NCI-H510A (cell line): ENCODE results near the gene KRTAP12-4.
"Not testable (repeated sequence)": the region's sequence is repeated elsewhere in the genome, so short reads cannot be mapped to it uniquely, and the experiment has no call there.

Experiments used
- DNase-seq: peaks from one replicate; lab custom pipeline; 2025; lab: John Stamatoyannopoulos, UW

The KRTAP12-4 gene

GRCh38 chr21:44653656-44654575 lies 543 bp downstream of the KRTAP12-4 start:
- no peak for DNase-seq

- DNase-seq: no peak
These were observed 1.3 kb downstream of the KRTAP12-4 start for GRCh38 chr21:44653123-44653522.

DNA sequence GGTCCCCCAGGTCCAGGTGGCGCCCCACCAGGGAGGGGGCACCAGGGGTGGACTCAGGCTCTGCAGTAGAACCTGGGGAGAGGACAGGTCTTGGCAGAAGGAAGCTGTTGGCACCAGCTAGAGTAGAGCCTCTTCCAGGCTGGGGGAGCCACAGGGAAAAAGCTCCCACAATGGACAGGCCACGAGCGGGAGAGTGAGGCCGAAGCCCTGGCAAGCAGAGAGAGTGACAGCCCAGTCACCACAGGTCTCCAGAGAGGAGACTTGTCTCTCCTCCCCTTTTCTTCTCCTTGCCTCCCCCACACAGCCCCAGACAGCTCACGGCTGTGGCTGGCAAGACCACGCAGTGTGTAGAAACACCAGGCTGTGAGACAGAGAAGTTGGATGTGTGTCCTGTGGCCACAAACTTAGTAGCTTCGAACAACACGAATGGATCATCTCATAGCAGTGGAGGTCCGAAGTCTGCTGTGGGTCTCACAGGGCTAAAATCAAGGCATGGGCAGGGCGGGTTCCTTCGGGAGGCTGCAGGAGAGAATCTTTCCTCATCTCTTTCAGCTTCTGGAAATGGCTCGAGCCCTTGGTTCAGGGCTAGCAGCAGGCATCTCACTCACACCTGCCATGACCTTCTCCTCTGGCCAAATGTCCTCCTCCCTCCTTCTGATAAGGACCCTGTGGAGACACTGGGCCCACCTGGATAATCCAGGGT lies 3.3 kb downstream of the KRTAP12-4 start:
- no peak for DNase-seq

DNA sequence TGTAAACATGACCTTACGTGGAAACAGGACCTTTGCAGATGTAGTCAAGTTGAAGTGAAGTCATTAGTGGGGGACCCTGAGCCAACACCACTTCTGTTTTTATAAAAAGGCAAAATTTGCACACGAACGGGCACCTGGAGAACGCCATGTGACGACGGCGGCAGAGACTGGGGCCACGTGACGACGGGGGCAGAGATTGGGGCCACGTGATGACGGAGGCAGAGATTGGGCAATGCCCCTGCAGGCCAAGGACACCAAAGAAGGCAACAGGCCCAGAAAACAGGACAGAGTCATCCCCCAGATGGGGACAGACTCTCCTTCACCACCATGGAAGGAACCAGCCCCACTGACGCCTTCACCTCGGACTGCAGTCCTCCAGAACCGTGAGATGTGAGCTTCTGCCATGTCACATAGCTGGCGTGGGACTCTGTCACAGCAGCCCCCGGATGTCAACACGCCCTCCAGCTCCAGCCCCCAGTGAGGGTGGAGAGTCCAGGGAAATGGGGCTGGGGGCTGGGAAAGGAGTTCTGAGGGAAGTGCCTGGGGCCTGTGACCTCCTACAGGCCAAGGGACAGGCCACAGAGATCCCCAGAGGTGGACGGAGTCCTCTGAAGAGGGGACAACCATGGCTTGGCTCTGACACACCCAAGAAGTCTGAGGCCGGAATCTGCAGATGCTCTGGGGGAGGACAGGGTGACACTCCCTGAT lies 4.0 kb downstream of the KRTAP12-4 start:
- no peak for DNase-seq

DNA sequence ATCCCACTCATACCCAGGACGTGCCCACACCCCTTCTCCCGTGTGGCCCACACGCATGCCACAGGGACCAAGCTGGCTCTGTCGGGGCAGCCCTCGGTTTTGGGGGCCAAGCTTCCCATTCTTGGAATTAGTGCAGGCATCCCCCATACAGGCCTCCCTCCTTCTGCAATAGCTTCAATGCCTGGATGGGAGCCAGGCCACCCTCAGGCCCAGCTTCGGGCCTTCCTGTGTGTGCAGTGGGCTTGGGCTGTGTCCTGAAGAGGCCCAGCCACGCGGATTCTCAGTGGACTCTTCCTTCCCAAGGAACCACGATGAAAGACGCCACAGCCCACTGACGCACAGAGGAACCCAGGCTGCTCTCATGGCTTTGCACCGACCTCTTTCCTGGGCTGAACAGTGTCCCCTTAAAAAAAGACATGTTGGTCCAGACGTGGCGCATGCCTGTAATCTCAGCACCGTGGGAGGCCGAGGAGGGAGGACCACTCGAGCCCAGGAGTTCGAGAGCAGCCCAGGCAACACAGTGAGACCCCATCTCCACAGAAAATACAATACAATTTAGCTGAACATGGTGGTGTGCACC lies 4.8 kb downstream of the KRTAP12-4 start:
- no peak for DNase-seq

GRCh38 chr21:44648557-44649311 lies 5.7 kb downstream of the KRTAP12-4 start:
- DNase-seq: no peak

GRCh38 chr21:44647222-44647552 lies 7.3 kb downstream of the KRTAP12-4 start:
- no peak for DNase-seq

- not testable (repeated sequence) for DNase-seq
These were observed 7.9 kb downstream of the KRTAP12-4 start, which contains the start of gene KRTAP10-11 for GRCh38 chr21:44646366-44647221. KRTAP10-11 (plus strand) TSS chr21:44646414; CDS start chr21:44646459, 45 bp downstream.

DNA sequence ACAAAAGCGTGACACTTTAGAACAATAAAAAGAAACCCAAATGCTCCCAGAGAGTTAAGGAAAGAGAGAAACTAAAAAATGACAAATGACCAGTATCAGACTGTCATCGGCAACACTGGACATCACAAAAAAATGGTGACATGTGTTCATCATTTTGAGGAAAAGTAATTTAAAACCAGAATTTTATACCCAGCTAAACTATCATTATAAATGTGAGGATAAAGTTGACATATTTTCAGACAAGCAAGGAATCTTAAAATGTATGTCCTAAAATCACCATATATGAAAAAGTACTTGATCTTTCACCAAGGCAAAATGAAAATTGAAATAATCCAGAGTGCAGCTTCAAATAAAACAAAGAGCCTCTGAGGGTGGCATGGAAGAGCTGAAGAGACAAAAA lies 9.6 kb downstream of the KRTAP12-4 start:
- no peak for DNase-seq

DNA sequence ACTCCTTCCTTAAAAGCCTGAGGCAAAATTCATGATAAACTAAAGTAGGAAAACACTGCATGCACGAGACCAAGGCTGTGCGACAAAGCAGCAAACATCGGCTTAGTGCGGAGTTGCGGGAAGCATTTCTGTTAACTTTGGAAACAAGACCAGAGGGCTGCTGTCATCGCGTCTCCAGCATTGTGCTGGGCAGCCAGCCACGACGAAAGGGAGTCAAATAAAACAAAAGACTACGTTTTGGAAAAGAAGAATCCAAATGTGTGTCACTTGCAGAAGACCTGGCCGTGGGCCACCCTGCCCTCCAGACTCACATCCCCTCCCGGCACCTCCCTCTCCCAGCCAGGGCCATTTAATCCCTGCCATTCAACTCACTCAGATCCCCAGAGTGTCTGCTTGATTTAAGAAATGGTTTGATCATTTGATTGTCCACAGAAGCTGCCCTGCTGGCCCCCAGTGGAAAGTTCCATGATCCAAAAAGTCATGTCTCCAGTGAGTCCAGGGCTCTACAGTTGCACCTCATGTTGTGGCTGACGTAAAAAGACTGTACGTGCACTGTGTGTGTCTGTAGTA lies 10.6 kb downstream of the KRTAP12-4 start:
- no peak for DNase-seq

DNA sequence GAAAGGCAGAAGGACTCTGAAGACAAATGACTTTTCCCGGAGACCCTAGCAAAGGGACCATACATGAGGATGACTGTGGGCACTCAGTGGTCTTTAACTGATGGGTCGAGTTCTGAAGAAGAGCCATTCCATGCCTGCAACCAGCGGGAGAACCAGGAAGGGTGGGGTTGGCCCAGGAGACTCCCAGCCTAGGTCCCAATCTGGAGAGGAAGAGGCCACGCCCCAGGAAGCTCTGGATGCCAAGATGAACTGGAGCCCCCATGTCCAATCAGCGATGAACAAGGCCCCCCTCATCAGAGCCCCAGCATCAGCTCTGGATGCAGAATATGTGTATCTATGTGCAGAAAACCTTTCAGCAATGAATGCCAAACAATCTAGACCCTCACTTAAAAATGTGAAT lies 13.7 kb downstream of the KRTAP12-4 start:
- DNase-seq: no peak

GRCh38 chr21:44639331-44639655 lies 15.2 kb downstream of the KRTAP12-4 start:
- no peak for DNase-seq

DNA sequence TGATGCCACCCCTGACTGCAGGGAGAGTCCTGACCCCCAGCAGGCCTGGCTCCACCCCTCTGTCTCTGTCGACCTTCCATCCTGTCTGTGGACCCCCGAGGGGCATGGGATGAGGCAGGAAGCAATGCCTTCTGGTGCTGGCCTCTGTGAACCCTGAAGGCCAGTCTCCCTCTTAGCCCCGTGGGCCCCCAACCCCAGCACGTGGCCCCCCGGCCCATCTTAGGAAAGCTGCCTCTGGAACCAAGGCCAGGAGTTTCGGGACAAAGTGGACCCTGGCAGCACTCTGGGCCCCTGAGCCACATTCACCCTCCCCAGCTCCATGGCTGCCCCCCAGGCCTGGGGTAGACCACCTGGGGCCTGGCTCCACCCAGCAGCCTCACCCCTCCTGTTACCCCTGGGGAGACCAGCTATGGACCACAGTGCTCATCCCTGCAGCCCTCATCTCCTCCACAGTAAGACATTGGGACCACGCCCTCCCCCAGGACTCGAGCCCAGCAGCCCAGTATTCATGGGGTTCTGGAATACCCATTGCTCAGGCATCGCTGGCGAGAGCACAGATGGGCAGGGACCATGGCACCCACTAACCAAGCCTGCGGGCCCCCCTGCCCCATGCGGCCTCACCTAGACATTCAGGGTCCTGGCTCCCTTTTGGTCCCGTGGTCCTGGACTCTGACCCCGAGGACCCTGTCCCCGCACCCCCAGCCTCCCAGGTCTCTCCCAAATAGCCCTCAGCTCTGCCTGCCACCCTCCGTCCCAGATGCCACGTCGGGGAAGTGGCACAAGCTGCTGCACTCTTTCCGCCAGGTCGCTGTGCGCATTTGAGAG lies 15.7 kb downstream of the KRTAP12-4 start:
- DNase-seq: not testable (repeated sequence)

DNA sequence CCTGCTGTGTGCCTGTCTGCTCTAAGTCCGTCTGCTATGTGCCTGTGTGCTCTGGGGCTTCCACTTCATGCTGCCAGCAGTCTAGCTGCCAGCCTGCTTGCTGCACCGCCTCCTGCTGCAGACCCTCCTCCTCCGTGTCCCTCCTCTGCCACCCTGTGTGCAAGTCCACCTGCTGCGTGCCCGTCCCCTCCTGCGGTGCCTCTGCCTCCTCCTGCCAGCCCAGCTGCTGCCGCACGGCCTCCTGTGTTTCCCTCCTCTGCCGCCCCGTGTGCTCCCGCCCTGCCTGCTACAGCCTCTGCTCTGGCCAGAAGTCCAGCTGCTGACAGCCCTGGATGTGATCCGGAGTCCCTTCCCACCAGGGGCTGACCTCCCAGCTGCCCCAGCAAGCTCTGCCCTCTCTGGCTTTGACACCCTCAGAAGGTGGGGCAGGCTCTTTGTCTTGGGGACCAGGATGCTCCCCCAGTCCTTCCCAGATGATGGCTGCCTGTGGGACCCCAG lies 16.6 kb downstream of the KRTAP12-4 start:
- not testable (repeated sequence) for DNase-seq

DNA sequence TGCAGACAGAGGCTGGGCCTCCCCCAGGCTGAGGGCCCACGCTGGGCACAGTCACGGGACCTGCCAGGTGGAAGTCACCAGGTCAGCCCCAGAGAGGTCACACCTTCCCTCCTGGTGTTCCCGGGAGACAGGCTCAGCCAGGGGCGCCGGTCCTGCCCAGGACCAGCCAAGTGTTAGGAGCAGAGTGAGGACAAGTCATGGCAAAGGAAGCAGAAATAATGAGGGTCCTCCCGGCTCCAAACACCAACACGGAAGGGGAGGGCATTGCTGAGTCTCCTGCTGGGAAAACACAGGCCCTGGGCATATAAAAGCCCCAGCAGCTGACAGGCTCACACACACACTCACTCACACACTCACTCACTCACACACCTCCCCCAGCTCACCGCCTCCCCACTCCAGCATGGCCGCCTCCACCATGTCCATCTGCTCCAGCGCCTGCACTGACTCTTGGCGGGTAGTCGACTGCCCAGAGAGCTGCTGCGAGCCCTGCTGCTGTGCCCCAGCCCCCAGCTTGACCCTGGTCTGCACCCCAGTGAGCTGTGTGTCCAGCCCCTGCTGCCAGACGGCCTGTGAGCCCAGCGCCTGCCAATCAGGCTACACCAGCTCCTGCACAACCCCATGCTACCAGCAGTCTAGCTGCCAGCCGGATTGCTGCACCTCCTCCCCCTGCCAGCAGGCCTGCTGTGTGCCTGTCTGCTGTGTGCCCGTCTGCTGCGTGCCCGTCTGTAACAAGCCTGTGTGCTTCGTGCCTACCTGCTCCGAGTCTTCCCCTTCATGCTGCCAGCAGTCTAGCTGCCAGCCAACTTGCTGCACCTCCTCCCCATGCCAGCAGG lies 17.2 kb downstream of the KRTAP12-4 start, which contains the start of gene KRTAP10-10:
Gene KRTAP10-10, plus strand, starts transcription at position 339 of the 833 bp plus-strand sequence. Its CDS starts 62 bp downstream, at position 401.
- no peak for DNase-seq

- no peak for DNase-seq
These were observed 18.0 kb downstream of the KRTAP12-4 start for GRCh38 chr21:44636209-44637017.

DNA sequence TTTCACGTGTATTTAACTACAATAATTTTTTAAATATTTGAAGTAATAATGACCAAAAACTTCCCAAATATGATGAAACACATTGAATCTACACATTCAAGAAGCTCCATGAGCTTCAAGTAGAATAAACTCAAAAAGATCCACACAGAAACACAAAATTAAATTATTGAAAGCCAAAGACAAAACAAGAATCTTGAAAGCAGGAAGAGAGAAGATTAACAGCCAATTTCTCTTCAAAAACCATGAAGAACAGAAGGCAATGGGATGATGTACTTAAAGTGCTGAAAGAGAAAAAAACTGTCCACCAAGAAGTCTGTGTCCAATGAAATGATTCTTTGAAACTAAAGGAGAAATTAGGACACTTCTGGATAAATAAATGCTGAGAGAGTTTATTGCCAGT lies 22.4 kb downstream of the KRTAP12-4 start:
- no peak for DNase-seq
